G401 (cell line): ENCODE results near the gene ZNF699. TPM values are rescaled to one million over a fixed set of nuclear protein-coding genes. Genes with fewer than 3 reads are reported as not detected.
"Not testable (repeated sequence)": the region's sequence is repeated elsewhere in the genome, so short reads cannot be mapped to it uniquely, and the experiment has no call there.

Source experiments
- DNase-seq: peaks from one replicate; pipeline ENCODE4 v3.0.0-alpha.2; 2015; ENCODE audit warnings: low spot score
- in situ Hi-C: cut with HindIII; loops from 2 replicates; pipeline ENCODE4 v1.10.0; 2016; ENCODE audit warnings: low sequenced_read_pairs, mixed read lengths
- total RNA-seq: library from RNA; depleted of rRNA; stranded (reverse); fragments of >200 nt; shearing (Covaris generic); gene quantifications from 2 replicates; pipeline ENCODE4 v1.2.3, GENCODE V29; 2014; rRNA removed

ZNF699 gene
- total RNA-seq, 1 experiment from 2014 or later = 8.4 TPM

- in situ Hi-C loops = no loop called here
- no peak for DNase-seq
Observed at GRCh38 chr19:9296336-9296735, 13.3 kb downstream of the ZNF699 start.

DNA sequence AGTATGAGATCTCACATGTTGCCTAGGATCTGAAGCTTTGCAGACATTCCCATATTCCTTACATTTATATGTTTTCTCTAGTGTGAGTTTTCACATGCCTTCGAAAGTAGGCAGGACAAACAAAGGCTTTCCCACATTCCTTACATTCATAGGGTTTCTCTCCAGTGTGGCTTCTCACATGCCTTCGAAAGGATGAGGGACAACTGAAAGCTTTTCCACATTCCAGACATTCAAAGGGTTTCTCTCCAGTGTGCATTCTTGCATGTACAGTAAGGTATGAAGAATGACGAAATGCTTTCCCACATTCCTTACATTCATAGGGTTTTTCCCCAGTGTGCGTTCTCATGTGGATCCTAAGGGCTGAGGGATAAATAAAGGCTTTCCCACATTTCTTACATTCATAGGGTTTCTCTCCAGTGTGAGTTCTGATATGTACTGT is 14.2 kb downstream of the ZNF699 start:
- in situ Hi-C loops = no loop called here
- DNase-seq = no peak

- DNase-seq = no peak
- in situ Hi-C loops = no loop called here
Observed at GRCh38 chr19:9289231-9289884, 20.3 kb downstream of the ZNF699 start.

GRCh38 chr19:9283485-9283884 is 26.2 kb downstream of the ZNF699 start:
- in situ Hi-C loops, DNase-seq: not testable (repeated sequence)

DNA sequence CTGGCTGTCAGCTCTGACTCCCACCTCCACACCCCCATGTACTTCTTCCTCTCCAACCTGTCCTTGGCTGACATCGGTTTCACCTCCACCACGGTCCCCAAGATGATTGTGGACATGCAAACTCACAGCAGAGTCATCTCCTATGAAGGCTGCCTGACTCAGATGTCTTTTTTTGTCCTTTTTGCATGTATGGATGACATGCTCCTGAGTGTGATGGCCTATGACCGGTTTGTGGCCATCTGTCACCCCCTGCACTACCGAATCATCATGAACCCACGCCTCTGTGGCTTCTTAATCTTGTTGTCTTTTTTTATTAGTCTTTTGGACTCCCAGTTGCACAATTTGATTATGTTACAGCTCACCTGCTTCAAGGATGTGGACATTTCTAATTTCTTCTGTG is 58.4 kb downstream of the ZNF699 start:
- in situ Hi-C loops = no loop called here
- DNase-seq = no peak

DNA sequence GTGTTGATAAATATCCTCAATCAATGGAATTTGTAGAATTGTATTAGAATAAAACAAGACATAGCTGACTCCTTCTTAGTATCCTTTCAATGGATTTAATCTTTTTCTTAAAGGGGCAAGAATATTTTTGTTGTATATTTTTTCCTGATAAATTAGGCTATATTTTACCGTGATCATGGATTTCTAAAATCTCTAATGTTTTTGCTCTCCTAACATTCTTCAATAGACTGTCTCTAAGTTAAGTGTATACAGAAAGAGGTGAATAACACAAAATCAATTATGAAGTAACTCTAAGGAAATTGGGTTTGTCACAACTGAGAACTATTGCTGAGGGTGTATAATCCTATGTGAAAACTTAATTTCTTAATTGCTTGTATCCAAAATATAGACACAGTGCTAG is 59.0 kb downstream of the ZNF699 start, which contains the start of gene OR7E24:
TSS of gene OR7E24 (plus strand) at position 301 of the 400 bp plus-strand sequence. CDS start 114 bp downstream, outside the sequence.
- in situ Hi-C loops = no loop called here
- no peak for DNase-seq

Other genes starting within 250 kb of the ZNF699 start
- not detected in 2 replicates for gene OR1M1, start 222.8 kb downstream of the ZNF699 start, total RNA-seq
- gene OR7G2, start 202.4 kb downstream of the ZNF699 start, total RNA-seq = not detected in 2 replicates
- gene OR7G1, start 194.1 kb downstream of the ZNF699 start, total RNA-seq = not detected in 2 replicates
- not detected in 2 replicates for gene OR7G3, start 182.9 kb downstream of the ZNF699 start, total RNA-seq
- 17.7 and 40.5 TPM in 2 replicates for gene ZNF317, start 169.4 kb downstream of the ZNF699 start, total RNA-seq
- not detected in 2 replicates for gene OR7D2, start 130.9 kb downstream of the ZNF699 start, total RNA-seq
- gene OR7D4, start 90.2 kb downstream of the ZNF699 start, total RNA-seq = not detected in 2 replicates
- not detected in 2 replicates for gene OR7E24, start 58.9 kb downstream of the ZNF699 start, total RNA-seq
- 3.4 and 7.2 TPM in 2 replicates for gene ZNF559, start 14.3 kb upstream of the ZNF699 start, total RNA-seq
- 2.2 and 2.7 TPM in 2 replicates for gene ZNF177, start 53.2 kb upstream of the ZNF699 start, total RNA-seq
- 13.0 and 16.1 TPM in 2 replicates for gene ZNF266, start 125.7 kb upstream of the ZNF699 start, total RNA-seq
- not detected in 2 replicates for gene ZNF560, start 188.8 kb upstream of the ZNF699 start, total RNA-seq
- gene ZNF426, start 228.8 kb upstream of the ZNF699 start, total RNA-seq = 0.68 and 8.9 TPM in 2 replicates